Measurements from ENCODE around the gene STEAP3.

The STEAP3 gene

DNA sequence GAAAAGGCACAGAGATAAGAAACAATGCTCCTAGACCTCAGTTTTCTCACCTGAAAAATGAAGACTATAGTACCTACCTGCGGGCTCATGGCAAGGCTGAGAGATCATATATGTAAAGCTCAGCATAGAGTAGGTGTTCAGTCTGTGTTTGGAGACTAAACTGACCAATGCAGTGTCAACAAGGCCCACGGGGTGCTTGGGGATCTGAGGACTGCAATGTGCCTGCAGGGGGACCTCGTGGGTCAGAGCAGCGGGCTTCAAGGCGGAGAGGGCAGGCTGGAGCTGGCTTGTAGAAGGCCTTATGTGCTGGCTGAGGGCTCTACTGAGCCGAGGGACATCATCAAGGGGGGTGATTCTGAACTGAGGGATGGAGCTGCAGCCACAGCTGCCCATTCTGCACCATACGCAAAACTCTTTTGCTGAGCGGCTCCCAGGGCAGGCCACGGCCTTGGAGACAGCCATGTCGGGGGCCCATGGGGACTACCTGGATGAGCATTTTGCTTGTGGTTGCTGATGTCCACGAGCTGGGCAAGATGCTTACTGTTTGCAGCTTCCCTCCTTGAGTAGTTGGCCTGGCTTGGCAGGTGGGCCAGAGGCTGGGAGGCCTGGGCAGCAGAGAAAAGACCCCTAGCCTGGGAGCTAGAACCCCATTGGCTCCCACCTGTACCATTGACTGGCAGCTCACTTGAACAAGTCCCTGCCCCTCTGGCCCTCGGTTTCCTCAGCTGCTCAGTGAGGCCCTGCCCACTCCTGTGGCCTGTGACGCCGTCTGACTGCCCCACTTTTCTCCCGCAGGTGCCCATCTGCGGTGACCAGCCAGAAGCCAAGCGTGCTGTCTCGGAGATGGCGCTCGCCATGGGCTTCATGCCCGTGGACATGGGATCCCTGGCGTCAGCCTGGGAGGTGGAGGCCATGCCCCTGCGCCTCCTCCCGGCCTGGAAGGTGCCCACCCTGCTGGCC lies 23.5 kb downstream of the STEAP3 start:
- no peak for DNase-seq (ENCODE audit: low read depth in 3 of 3)

DNA sequence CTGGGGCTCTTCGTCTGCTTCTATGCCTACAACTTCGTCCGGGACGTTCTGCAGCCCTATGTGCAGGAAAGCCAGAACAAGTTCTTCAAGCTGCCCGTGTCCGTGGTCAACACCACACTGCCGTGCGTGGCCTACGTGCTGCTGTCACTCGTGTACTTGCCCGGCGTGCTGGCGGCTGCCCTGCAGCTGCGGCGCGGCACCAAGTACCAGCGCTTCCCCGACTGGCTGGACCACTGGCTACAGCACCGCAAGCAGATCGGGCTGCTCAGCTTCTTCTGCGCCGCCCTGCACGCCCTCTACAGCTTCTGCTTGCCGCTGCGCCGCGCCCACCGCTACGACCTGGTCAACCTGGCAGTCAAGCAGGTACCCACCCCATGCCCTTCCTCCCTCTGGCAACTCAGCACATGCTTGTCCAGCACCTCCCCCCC lies 24.2 kb downstream of the STEAP3 start:
- DNase-seq (ENCODE audit: low read depth in 3 of 3) = no peak

DNA sequence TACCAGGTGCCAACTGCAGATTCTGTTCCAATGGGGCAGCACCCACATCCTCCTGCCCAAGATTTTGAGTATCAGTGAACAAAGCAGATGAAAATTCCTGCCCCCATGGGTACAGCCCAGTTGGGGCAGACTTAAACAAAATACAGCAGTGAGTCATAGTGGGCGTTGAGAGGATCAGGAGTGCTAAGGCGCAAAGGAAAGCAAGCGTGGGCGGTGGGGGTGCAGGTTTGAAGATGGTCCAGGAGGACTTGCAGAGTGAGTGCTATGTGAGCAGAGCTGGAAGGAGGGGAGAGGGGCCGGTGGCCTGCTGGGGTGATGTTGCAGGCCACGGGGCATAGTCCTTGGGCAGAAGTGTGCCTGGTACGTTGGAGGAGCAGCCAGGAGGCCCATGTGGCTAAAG lies 24.7 kb downstream of the STEAP3 start:
- no peak for DNase-seq (ENCODE audit: low read depth in 3 of 3)

DNA sequence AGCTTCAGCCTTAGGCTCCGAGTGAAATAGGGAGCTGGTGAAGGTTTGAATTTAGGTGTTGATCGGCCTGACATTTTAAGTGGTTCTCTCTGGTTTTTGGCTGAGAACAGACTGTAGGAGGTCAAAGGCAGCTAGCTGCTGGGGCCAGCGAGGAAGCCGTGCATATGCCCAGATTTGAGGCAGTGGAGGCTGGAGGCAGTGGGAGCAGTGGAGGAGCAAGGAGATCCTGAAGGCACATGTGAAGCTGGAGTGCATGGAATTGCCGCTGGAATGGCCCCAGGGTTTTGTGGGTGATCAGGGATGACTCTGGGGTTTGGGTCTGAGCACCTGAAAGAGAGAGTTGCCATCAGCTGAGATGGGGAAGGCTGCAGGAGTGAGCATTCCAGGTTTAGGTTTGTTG lies 25.1 kb downstream of the STEAP3 start:
- DNase-seq (ENCODE audit: low read depth in 3 of 3) = no peak

DNA sequence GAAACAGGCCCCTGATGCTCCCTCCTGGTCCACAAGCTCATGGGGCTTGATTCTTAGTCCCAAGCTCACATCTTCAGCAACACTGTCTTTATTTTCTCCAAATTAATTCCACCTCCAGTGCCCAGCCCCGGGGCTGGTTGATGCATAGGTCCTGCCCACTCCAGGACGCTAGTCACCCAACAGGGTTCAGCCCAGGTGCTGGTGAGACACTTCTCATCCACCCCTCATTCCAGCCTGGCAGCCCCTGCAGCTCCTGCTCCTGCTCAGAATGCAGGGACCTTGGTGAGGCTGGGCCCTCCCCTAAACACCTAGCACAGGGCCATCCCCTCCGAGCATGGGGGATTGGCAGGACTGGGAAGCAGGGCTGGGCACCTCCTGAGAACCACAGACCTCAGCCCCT lies 25.7 kb downstream of the STEAP3 start:
- no peak for DNase-seq (ENCODE audit: low read depth in 3 of 3)

DNA sequence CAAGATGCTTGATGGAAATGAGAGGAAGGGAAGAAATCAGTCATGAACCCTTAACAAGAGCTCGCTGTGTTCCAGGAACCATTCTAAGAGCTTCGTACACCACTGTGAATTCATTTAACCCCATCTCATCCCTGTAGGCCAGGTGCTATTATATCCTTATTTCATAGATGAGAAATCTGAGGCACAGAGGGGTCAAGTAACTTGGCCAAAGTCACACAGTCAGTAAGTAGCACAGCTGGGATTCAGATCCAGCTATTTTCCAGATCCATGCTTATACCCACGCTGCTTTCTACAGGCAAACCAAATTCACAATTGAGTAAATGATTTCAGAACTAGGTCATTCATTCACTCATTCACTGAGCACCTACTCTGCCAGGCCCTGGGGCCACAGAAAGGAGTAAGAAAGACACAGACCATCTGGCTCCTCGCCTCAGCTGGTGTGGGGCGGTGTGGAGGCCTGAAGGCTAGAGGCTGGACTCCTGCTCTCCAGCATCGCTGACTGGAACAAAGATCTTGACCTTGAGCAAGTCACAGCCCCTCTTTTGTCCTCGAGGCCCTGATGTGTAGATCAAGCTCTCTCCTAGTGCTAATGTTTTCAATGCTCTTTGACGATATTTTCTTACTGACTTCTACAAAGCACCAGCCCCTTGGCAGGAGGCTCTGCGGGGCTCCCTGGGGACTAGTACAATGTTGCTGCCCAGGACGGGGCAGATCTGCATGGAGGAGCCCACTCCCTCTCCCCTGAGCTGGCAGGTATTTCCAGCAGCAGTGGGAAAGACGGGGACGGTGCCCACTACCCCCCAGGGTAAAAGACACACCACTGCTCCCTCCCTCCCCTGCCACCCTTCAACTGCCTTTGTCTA lies 26.5 kb downstream of the STEAP3 start:
- DNase-seq (ENCODE audit: low read depth in 3 of 3) = no peak

DNA sequence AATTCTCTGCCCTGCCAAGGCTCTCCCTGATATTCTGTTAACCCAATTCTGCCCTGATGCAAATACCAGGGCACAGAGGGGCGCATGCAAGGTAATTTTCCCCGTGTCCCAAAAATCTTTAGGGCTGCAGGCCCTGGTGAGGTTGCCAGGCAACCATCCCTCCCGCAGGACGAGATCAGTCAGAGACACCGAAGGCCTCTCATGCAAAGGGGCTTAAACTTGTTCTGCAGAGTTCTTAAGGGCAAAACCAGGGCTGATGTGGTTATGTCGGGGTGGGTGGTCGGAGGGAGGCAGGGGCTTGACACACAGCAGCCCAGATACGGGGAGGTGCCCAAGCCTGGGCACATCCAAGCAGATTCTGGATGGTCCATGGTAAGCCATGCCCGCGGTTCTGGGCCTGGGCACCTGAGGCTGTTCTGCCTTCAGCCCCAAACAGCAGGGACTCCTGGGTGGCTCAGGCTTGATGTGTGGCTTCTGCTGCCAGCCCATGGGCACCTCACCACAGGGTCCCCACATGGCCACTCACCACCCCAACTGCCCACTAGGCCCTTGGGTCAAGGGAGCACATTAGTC lies 27.2 kb downstream of the STEAP3 start:
- no peak for DNase-seq (ENCODE audit: low read depth in 3 of 3)

DNA sequence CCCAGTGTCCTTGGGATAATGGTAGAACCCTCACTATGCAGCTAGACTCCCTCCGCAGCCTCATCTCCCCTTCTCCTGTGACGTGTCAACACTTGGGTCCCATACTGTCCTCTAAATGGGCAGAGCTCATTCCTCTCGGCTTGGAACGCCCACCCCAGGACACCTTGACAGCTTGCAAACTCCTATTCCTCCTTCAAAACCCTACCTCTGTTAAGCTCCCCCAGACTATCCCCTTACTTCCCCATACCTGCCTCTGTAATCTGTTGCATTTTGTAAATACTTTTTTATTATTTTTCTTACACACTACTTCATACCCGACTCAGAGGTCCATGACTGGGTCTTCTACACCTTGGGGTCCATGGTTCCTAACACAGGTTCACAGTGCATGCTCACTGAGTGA lies 28.0 kb downstream of the STEAP3 start:
- DNase-seq (ENCODE audit: low read depth in 3 of 3) = no peak

DNA sequence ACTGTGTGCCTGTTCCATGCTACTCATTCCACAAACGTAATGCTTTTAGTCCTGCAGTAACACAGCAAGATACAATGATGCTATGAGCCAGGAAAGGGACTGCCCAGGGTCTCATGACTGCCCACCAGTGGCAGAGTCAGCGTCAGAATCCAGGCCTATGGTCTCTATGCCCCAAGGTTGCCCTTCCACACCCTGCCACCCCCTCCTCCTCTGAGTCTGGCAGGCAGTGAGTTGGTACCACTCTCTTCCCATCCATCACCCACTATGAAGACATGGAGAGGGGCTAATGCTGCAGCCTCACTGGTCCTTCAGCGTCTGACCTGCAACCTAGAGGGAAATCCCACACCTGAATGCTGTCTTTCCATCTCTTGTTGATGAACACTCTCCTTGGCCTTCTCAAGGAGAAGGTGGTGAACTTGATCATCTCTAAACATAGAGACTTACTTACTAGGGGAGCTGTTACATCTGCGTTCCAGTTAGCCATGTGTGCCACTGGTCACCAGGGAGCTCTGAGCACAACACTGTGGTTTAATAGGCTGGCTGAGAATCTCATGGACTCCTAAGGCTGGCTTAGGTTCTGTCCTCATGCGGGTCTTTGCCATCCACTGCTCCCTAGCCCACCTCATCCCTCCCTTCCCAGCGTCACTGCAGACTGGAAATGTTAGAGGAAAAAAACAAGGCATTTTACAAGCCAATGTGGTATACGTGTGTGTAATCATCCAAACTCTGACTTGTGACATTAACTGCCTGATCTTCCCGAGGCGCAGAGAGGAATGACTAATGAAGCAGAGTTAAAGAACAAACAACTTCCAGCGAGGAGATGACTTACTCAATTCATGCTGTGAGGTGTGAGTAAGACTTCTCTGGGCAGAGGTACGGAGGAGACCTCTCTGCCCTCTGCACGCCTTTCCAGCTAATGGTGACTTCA lies 28.8 kb downstream of the STEAP3 start:
- DNase-seq (ENCODE audit: low read depth in 3 of 3) = no peak

DNA sequence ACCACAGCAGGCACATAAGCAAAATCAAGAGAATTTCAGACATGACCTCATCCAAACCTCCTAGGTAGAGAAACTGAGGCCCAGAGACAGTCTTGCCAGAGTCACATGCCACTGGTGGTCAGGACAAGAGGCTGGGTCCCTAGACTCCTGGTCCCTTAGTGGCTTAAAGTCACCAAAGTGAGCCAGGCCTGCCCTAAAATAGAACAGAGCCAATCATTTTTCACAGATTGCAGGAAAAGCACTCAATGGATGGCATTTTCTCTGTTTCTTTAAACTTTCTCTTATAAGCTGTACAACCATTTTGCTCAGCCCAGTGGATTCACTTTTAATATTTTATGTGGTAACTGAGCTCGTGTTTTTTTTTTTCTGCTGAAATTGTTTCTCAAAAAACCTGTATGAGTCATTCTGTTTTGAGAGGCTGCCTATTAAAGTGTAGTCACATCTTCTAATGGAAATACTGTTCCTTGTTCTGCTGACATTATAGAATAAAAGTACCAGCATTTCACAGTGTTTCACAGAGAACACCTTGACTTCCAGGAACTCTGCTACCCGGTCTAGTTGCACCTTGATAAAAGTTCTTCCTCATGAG lies 29.6 kb downstream of the STEAP3 start:
- DNase-seq (ENCODE audit: low read depth in 3 of 3) = no peak

DNA sequence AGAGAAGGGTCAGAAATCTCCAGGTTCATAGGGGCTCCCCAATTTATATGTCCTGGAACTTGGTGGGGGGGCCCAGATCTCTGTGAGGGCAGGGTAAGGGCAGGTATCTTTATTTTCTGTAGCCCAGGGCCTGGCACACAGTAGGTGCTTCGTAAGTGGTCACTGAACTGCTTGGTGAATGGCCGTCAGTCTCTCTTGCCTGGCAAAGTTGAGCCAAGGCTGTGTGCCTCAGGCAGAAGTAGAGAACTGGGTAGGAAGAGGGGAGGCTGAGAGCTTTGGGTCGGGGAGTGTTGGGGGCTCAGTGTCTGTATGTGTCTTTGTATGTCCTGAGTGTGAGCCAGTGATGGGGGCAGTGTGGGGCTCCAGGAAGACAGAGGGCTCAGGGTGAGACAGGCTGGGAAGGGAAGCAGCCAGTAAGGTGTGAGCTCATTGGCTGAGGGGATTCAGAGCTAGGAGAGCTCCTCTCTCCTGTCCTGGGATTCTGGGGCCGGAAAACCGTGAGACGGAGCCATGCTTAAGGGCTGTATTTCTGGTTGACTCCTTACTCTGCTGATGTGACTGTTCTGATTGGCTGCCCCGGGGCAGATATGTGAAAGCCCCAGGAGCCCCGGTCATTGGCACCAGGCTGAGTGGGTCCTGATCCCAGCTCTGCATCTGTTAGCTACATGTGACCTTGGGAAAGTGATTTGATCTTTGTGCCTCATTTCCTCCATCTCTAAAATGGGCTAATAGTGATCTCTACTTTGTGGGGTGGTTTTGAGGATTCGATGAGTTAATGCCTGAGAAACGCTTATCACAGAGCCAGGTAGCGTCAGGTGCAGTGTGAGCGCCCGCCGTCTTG lies 30.3 kb downstream of the STEAP3 start:
- DNase-seq (ENCODE audit: low read depth in 3 of 3) = no peak

DNA sequence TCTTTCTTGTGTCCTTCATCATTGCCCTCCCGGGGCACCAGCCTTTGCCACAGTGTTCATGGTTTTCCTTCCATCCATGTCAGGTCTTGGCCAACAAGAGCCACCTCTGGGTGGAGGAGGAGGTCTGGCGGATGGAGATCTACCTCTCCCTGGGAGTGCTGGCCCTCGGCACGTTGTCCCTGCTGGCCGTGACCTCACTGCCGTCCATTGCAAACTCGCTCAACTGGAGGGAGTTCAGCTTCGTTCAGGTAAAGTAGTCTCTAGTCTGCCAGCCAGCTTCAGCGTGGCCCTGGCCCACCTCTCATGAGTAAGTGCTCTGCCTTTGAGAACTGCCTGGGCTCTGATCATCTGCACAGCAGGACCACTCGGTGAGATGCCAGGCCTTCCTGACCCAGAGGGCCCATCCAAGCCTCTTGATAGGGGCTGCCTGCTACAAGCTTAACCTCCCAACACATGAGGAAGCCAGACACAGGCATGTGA lies 31.0 kb downstream of the STEAP3 start:
- DNase-seq (ENCODE audit: low read depth in 3 of 3) = no peak

DNA sequence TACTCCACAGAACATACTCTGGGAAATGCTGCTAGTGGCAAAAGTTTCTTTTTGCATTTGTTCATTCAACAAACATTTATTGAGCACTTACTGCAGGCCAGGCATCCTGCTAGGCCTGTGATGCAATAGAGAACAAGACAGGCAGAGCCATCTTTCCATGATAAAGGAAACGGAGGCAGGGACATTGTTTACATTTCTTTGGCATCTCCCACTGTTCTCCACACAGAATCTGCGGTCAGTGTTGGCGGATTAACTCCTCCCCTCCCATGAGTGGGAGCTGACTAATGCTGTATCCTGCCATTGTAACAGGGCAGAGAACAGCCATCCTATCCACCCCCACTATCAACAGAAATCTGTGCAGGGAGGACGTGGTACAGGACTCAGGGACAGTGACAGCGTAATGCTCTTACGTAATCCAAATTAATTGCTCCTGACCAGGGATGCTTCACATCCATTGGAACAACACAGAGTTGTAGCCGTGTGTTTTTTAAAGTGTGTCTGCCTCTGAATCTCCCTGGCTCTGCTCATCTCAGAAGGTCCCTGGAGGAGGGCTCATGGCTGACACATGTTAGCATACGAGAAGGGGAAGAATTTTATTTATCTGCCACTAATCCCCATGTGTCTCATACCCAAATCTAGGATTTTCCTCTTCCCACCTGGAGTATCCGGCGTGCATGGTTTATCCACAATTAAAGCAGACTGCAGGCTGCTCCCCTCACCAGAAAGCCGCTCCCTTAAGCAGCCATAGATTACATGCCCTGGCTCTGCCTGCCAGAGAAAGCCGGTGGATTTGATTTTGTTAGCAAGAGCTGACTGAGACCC lies 32.3 kb downstream of the STEAP3 start:
- no peak for DNase-seq (ENCODE audit: low read depth in 3 of 3)

DNA sequence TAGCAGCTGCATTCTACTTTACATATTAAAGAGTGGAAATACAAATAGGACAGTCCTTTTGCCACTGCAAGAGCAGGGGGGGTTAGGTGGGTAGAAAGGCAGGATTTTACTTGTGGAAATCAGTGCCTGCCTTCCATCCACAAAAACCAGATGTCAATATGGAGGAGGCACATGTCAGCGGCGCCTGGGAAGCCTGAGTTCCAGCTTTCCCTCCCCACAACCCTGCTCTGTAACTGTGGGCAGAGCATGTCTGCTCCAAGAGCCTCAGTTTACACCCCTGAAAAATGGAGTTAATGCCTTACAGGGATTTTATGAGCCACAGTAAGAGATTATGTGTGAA lies 32.9 kb downstream of the STEAP3 start:
- DNase-seq (ENCODE audit: low read depth in 3 of 3) = no peak

DNA sequence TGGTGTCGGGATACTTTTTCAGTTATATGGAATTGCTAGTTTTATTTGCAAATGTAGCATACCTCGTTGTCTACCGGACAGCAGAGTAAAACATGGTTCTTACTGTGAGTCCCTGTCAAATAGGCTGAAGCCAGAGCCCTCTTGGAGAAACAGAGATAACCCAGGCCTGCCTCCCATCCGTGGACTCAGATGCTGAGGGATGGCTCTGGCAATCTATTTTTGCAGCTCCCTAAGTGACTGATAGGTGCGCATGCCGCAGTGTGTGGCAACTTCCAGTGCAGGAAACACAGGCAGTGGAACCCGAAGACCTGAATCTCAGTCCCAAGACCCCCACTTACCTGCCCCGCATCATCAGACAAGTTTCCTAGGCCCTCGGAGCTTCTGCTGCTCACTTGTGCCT lies 33.6 kb downstream of the STEAP3 start:
- no peak for DNase-seq (ENCODE audit: low read depth in 3 of 3)

DNA sequence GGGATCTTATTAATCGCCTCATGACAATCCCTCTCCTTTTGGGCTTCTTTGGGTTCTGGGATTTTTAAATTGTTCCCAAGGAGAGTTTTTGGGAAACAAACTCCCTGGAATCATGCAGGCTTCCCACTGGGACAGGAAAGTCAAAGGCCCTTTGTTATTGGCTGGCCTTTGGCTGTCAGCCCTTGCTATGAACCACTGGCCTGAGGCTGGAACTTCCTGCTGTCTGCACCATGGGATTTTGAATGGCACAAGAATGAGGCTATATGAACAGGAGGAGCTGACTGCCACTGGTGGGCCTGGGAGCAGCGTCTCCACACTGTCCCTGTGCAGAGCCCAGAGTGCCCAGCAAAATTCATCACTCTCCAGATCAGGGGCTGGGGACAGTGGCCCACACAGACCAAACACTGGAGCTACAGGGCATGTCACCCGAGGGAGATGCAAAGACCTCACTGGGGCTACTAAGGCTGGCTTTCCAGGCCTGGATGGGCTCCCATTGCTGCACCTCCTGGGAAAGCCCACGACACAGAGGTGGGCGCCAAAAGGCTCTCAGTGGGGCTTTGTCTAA lies 35.7 kb downstream of the STEAP3 start:
- DNase-seq (ENCODE audit: low read depth in 3 of 3) = no peak

DNA sequence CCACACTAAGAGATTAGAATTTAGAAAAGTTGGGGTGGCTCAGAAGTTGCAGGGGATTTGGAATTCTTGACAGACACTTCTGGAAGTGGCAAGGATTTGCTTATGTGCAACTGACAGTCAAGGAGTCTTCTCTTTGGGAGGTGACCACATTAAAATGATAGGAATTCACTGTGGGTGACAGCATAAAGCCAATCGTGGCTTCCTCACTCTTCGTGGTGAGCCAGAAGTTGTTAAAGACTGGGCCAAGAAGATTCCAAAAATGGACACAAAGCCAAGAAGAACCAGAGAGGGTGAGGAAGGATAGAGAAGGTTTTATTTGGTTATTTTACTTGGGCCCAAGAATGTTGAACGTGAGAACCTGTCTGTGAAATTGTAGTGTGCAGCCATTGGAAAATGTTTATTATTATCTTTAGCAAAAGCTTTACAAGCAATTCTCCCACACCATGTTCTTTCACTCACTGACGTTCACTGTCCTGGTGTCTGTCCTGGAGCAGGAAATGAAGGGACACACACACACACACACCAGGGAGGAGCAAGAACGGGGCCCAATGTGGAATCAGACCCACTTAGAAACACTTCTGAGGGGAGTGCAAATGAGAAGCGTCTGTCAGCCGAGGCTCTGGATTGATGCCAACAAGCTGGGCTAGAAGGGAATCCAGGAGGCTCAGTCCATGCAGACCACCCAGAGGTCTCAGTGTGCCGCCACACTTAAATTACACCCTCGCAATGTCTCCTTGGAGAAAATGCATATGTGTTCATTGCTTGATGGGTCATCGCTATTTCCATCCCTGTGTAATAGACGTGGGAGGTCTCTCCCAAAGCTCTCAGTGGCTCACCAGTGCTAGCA lies 37.2 kb downstream of the STEAP3 start:
- DNase-seq (ENCODE audit: low read depth in 3 of 3) = no peak
